Measurements from ENCODE around the gene DNAJC4. TPM values are rescaled to one million over a fixed set of nuclear protein-coding genes. Genes with fewer than 3 reads are reported as not detected.

The DNAJC4 gene
- total RNA-seq, 1 experiment from 2014 or later: 24.2 TPM

DNA sequence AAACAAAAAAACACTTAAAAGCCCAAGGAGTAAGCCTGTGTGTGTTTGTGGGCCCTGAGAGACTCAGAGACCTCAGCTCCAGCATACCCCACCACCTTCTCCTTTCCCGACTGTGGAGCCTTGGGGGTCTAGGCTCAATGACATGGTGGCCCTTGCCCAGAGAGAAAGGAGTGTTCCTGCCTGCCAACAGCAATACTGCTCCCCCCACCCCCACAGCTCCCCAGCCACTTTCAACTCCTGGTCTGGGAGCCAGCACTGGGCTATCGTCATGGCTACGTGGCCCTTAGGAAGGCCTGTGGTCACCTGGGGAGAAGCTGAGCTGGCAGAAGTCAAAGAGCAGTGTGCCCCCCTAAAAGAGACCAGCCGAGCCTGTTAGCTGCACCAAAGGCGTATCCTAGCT is 13.8 kb downstream of the DNAJC4 start:
- H2BK5ac ChIP-seq (ENCODE audit: insufficient read length, low read length): no peak overlapping the region
- H3K23ac ChIP-seq (ENCODE audit: insufficient read length, low read depth, low read length): no peak overlapping the region
- H3T11ph ChIP-seq (ENCODE audit: low read length): no peak overlapping the region
- DNase-seq: no peak
- Mint-ChIP-seq H3K4me3 (peak overlapping the region; percentile 85 to 93), H3K36me3 (ENCODE audit: insufficient read depth in 1 of 3, low read depth in 3 of 3) (peaks cover 12 to 23% (median 13%) of the 10 kb centered on the region in 3 experiments), H3K27ac (peak overlapping the region in 2 of 3 experiments; percentile 83 to 90; a peak in 3 of 7 replicates), H3K4me1 (peaks cover 35 to 42% of the 10 kb centered on the region in 2 experiments), H3K27me3 (ENCODE audit: low read depth) (no peaks in the 10 kb centered on the region), H3K9me3 (no peaks in the 10 kb centered on the region; a peak in 1 of 5 replicates)
- no peak overlapping the region for H3K27ac ChIP-seq (ENCODE audit: insufficient read length, low read depth, low read length)
- H3K9ac ChIP-seq (ENCODE audit: extremely low read depth, insufficient read length, low read length): no peak overlapping the region
- peaks cover 9% of the 10 kb centered on the region; the same call in 1 of the 2 replicates for H3K79me2 ChIP-seq (ENCODE audit: insufficient read depth, low read length)
- peaks cover 3% of the 10 kb centered on the region; the same call in 1 of the 2 replicates for H3K4me1 ChIP-seq (ENCODE audit: insufficient read depth, low read length)
- no peak overlapping the region for H2BK120ac ChIP-seq (ENCODE audit: low read depth, low read length, poor library complexity, severe bottlenecking)
- H3K14ac ChIP-seq (ENCODE audit: insufficient read depth, low read length): no peak overlapping the region
- H2BK15ac ChIP-seq (ENCODE audit: low read depth, low read length): no peak overlapping the region
- no peak overlapping the region for H3K4ac ChIP-seq (ENCODE audit: low read depth, low read length)
- no peak overlapping the region for H3K4me2 ChIP-seq (ENCODE audit: insufficient read depth, insufficient read length, low read length)
- no peaks in the 10 kb centered on the region for H4K20me1 ChIP-seq (ENCODE audit: control insufficient read depth, insufficient read depth, insufficient read length)
- no peak overlapping the region for H4K91ac ChIP-seq (ENCODE audit: insufficient read length, low read depth, low read length)
- no peak overlapping the region for H4K5ac ChIP-seq (ENCODE audit: insufficient read length, low read depth, low read length)
- H2AK5ac ChIP-seq (ENCODE audit: insufficient read length, low read length): no peak overlapping the region
- no peak overlapping the region for H2AFZ ChIP-seq (ENCODE audit: low read length)
- H4K8ac ChIP-seq (replicated peaks; ENCODE audit: insufficient read length, low read depth, low read length): no peak overlapping the region
- no CpG with 5 or more reads among the region's 5 CpGs for WGBS (ENCODE audit: extremely low coverage, insufficient read length, low lambda C conversion rate)
- H3K79me1 ChIP-seq (ENCODE audit: insufficient read depth, low read depth, low read length, poor library complexity, severe bottlenecking): no peaks in the 10 kb centered on the region
- no peak overlapping the region for H2BK12ac ChIP-seq (ENCODE audit: insufficient read length, low read depth, low read length)
- H3K9me3 ChIP-seq (ENCODE audit: control insufficient read depth, low read depth, low read length): no peaks in the 10 kb centered on the region
- H3K27me3 ChIP-seq (ENCODE audit: insufficient read depth, low read length): no peaks in the 10 kb centered on the region
- no peak overlapping the region for H2BK20ac ChIP-seq (ENCODE audit: low read depth, low read length, poor library complexity, severe bottlenecking)
- H3K56ac ChIP-seq (ENCODE audit: insufficient read length, low read depth, low read length): no peak overlapping the region
- TF ChIP-seq, protein P1, sequence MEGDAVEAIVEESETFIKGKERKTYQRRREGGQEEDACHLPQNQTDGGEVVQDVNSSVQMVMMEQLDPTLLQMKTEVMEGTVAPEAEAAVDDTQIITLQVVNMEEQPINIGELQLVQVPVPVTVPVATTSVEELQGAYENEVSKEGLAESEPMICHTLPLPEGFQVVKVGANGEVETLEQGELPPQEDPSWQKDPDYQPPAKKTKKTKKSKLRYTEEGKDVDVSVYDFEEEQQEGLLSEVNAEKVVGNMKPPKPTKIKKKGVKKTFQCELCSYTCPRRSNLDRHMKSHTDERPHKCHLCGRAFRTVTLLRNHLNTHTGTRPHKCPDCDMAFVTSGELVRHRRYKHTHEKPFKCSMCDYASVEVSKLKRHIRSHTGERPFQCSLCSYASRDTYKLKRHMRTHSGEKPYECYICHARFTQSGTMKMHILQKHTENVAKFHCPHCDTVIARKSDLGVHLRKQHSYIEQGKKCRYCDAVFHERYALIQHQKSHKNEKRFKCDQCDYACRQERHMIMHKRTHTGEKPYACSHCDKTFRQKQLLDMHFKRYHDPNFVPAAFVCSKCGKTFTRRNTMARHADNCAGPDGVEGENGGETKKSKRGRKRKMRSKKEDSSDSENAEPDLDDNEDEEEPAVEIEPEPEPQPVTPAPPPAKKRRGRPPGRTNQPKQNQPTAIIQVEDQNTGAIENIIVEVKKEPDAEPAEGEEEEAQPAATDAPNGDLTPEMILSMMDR (conservative IDR thresholded peaks at IDR 0.05): no peak
- H3K18ac ChIP-seq (ENCODE audit: insufficient read length, low read depth, low read length): no peak overlapping the region
- peaks cover 21% of the 10 kb centered on the region for H3K23me2 ChIP-seq (ENCODE audit: insufficient read length, low read depth, low read length, poor library complexity, severe bottlenecking)

All from H9 (cell line).